Fibroblast of skin of left quadriceps (primary cell): ENCODE data around the gene SMIM45.

Experiments used
- DNase-seq, 2 experiments: peaks; one replicate each; pipeline ENCODE4 v3.0.0-alpha.2; 2013; ENCODE audit warnings: low read depth in 2 of 2

SMIM45 gene

DNA sequence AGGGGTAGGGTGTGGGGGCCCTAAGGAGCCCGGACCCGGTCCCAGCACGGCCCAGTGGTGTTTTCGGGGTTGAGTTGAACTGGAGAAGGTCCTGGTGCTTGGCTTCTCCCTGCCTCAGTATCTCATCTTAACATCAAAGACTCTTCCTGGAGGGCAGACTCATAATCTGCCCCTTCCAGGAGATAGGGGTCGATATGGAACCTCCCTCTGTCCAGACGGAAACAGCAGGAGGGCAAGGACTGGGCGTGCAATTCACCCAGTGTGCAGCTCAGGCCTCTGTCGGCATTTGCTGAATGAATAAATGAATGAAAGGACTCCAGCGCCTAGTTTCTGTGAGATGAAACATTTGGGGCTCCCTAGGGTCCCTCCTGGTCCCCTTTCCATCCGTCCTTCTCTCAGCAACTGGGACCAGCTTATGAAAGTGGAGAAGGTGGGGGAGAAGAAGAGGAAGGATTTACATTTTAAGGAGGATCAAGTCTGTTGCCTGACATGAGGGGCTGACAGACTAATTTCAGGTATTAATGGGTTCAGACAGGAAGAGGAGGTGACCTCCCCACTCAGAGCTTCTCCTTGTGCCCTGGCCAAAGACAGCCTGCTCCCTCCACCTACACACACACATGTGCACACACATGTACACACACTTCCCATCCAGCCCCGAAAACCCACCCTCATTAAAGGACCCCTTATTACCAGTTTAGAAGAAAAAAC, 36.0 kb upstream of the SMIM45 start:
- no peak for DNase-seq

GRCh38 chr22:41916745-41917358, 35.1 kb upstream of the SMIM45 start:
- DNase-seq = no peak

- no peak for DNase-seq
Observed at GRCh38 chr22:41917375-41917902, 34.5 kb upstream of the SMIM45 start.

DNA sequence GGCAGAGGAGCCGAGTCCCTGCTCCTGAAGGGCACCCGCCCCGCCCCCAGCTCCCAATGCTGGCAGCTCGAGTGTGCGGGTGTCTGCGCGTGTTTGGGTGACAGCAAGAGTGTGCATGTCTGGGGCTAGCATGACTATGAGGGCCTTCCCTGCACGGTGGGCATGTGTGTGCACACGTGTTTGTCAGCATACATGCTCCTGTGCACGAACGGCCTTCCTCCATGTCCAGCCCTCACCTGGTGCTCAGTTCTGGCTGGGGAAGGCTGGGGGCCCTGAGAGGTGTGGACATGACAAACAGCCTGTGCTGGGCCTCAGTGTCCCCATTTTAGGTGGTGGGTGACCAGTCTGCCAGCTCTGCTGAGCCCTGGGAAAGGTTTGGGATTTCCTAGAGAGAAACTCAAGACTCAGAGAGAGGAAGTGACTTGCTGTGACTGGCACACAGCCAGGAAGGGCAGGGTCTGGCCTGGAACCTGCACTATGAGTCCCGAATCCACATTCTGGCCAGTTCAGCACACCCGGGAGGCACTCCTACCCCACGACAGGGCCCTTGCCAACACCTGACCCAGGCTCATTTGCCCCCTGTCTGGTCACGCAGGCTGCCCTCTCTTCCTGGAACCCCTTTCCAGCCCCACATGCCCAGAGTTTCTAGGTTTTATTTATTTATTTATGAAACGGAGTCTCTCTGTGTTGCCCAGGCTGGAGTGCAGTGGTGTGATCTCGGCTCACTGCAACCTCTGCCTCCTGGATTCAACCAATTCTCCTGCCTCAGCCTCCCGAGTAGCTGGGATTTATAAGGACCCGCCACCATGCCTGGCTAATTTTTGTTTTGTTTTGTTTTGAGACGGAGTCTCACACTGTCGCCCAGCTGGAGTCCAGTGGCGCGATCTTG, 33.8 kb upstream of the SMIM45 start:
- no peak for DNase-seq

- no peak for DNase-seq
Observed at GRCh38 chr22:41919357-41920224, 32.4 kb upstream of the SMIM45 start.

- no peak for DNase-seq
Observed at GRCh38 chr22:41920271-41920976, 31.5 kb upstream of the SMIM45 start.

- DNase-seq = no peak
Observed at GRCh38 chr22:41922328-41922727, 29.6 kb upstream of the SMIM45 start.

- no peak for DNase-seq
Observed at GRCh38 chr22:41922940-41923594, 28.9 kb upstream of the SMIM45 start.

- no peak for DNase-seq
Observed at GRCh38 chr22:41923595-41924276, 28.2 kb upstream of the SMIM45 start.

- DNase-seq = no peak
Observed at GRCh38 chr22:41925783-41926460, 26.0 kb upstream of the SMIM45 start.

DNA sequence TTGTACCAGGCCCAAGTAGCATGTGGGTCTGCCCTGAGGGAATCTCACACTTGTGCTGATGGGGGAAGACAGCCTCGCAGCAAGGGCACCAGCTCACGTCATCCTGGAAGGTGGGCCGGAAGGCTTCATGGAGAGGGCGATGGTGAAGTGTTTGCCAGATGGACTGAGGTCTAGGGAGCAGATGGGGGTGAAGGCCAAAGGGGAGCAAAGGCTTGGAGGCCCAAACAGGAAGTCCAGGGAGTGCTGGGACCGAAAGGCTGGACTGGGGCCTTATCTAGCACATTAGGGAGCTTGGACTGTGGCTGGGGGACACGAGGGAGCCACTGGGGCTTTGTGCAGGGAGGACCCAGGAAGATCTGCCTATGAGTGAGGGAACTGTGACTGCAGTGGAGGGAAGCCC, 24.1 kb upstream of the SMIM45 start:
- no peak for DNase-seq

- no peak for DNase-seq
Observed at GRCh38 chr22:41928593-41929417, 23.1 kb upstream of the SMIM45 start.

DNA sequence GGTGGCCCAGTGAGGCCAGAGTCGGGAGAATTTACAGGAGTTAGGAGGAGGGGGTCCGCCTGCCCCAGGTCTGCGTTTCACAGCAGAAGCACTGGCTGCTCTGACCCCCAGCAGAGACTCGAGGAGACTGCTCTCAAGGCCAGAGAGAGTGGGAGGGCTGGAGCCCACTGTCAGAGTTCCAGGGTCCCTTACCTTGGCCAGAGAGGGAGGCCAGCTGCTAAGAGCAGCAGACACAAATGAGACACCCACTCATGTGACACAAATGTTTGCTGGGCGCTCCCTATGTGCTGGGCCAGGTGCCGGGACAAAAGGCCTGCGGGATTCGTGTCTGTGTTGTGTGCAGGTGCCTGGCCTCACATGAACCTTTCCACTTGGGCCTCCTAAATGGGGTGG, 22.5 kb upstream of the SMIM45 start:
- DNase-seq = no peak

DNA sequence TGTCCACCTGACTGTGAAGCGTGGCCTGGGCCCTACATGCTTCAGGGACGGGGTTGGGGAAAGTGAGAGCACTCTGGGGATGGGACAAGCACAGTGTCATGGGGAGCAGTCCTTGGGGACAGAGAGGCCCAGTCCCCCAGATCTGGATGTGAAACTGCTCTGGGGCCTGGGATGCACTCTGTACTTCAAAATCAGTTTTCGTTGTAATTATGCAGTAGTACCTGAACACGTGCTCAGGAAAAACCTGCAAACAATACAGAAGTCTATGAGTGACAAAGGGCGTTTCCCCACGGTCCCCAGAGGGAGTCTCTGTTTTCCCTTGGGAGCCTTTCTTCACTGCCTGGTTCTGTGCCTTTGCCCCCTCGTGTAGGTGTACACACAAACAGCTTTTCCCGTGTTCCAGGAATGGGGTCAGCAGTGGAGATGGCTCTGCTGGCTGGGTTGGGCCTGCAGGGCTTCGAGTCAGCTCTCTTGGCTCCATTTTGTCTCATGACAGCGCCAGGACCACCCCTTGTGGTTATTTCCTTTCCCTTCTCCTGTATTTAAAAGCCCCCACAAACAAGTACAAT, 20.2 kb upstream of the SMIM45 start:
- no peak for DNase-seq

DNA sequence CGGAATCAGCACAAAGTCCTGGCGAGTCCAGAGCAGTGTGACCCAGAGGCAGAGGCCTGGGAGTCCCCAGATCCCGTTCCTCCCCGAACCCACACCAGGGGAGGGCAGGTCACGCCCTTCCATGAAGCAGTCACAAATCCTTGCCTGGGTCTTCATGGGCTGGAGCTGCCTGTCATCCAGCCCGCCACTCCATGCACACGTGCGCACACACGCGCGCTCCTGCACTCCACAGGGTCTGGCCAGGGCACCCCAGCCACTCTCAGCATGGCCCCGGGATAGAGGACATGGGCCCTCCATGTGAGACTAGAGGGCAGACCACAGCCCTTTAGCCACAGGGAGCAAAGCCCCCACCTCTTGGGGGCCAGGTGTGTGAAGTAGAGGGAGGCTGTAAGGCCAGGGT, 19.6 kb upstream of the SMIM45 start:
- no peak for DNase-seq

GRCh38 chr22:41933411-41934177, 18.4 kb upstream of the SMIM45 start:
- DNase-seq = no peak
